ENCODE results near the gene LGR4. TPM values are rescaled to one million over a fixed set of nuclear protein-coding genes. Genes with fewer than 3 reads are reported as not detected.

LGR4 gene
- total RNA-seq, 1 donor from 2014 or later = 17.4 TPM

- H3K27me3 ChIP-seq (ENCODE audit: control insufficient read depth, insufficient read depth, low read length) = no peaks in the 10 kb centered on the region
- TF ChIP-seq CTCF (IDR thresholded peaks at IDR 0.05; ENCODE audit: insufficient read depth, low read length, severe bottlenecking) = peak; percentile 15
- no peak overlapping the region for H3K4me3 ChIP-seq (ENCODE audit: low read depth, low read length)
- peak; percentile 45 for DNase-seq (ENCODE audit: low read depth)
- FAIRE-seq = no peak
- H3K36me3 ChIP-seq (ENCODE audit: control insufficient read depth, insufficient read depth, low read length) = peaks cover 4% of the 10 kb centered on the region
Observed at GRCh38 chr11:27497284-27497866, 24.8 kb upstream of the LGR4 start.

GRCh38 chr11:27496461-27496860 lies 23.9 kb upstream of the LGR4 start:
- no peak for DNase-seq (ENCODE audit: low read depth)
- TF ChIP-seq CTCF (IDR thresholded peaks at IDR 0.05; ENCODE audit: insufficient read depth, low read length, severe bottlenecking) = no peak
- Histone ChIP-seq H3K4me3 (ENCODE audit: low read depth, low read length) (no peak overlapping the region), H3K27me3 (ENCODE audit: control insufficient read depth, insufficient read depth, low read length) (no peaks in the 10 kb centered on the region), H3K36me3 (ENCODE audit: control insufficient read depth, insufficient read depth, low read length) (peaks cover 6% of the 10 kb centered on the region)
- FAIRE-seq = no peak

GRCh38 chr11:27495710-27496300 lies 23.2 kb upstream of the LGR4 start:
- H3K4me3 ChIP-seq (ENCODE audit: low read depth, low read length) = no peak overlapping the region
- H3K36me3 ChIP-seq (ENCODE audit: control insufficient read depth, insufficient read depth, low read length) = peaks cover 7% of the 10 kb centered on the region
- no peaks in the 10 kb centered on the region for H3K27me3 ChIP-seq (ENCODE audit: control insufficient read depth, insufficient read depth, low read length)
- no peak for TF ChIP-seq CTCF (IDR thresholded peaks at IDR 0.05; ENCODE audit: insufficient read depth, low read length, severe bottlenecking)
- FAIRE-seq (no peak), DNase-seq (ENCODE audit: low read depth) (no peak)

GRCh38 chr11:27489092-27489491 lies 16.5 kb upstream of the LGR4 start:
- Histone ChIP-seq H3K36me3 (ENCODE audit: control insufficient read depth, insufficient read depth, low read length) (peaks cover 4% of the 10 kb centered on the region), H3K4me3 (ENCODE audit: low read depth, low read length) (no peak overlapping the region), H3K27me3 (ENCODE audit: control insufficient read depth, insufficient read depth, low read length) (no peaks in the 10 kb centered on the region)
- DNase-seq (ENCODE audit: low read depth) (no peak), FAIRE-seq (no peak)
- TF ChIP-seq CTCF (IDR thresholded peaks at IDR 0.05; ENCODE audit: insufficient read depth, low read length, severe bottlenecking) = no peak

GRCh38 chr11:27487706-27488105 lies 15.1 kb upstream of the LGR4 start:
- no peaks in the 10 kb centered on the region for H3K27me3 ChIP-seq (ENCODE audit: control insufficient read depth, insufficient read depth, low read length)
- no peak overlapping the region for H3K4me3 ChIP-seq (ENCODE audit: low read depth, low read length)
- TF ChIP-seq CTCF (IDR thresholded peaks at IDR 0.05; ENCODE audit: insufficient read depth, low read length, severe bottlenecking) = no peak
- no peak for FAIRE-seq
- H3K36me3 ChIP-seq (ENCODE audit: control insufficient read depth, insufficient read depth, low read length) = peaks cover 3% of the 10 kb centered on the region
- no peak for DNase-seq (ENCODE audit: low read depth)

Data from bronchial epithelial cell (primary cell).